Ovary (tissue), 3 donors: Measurements from ENCODE around the gene MBOAT2.

Experiments
- CTCF ChIP-seq, 3 donors: fragments of 450-650 bp in 2 of 3; fragments of 200-600 bp in 1 of 3; IDR thresholded peaks; one replicate each; pipeline versions ENCODE4 v1.5.1 to v1.8.0; 2016 to 2022; ENCODE audit warnings: antibody characterized with exemption in 3 of 3, mild to moderate bottlenecking in 1 of 3
- EP300 ChIP-seq: sonication (generic); formaldehyde crosslinking; IDR thresholded peaks from one replicate; pipeline ENCODE4 v1.6.1; 2017; ENCODE audit warnings: antibody characterized with exemption
- POLR2A ChIP-seq: fragments of 450-650 bp; IDR thresholded peaks from one replicate; pipeline ENCODE4 v1.6.1; 2017; ENCODE audit warnings: antibody characterized with exemption, mild to moderate bottlenecking, moderate library complexity
- donor health status: DM: no; HTN: no; CAD: no.

- no peak for TF ChIP-seq CTCF (IDR thresholded peaks at IDR 0.05)
- no peak for TF ChIP-seq POLR2A
- TF ChIP-seq EP300: no peak
These were observed 25.7 kb downstream of the MBOAT2 start for GRCh38 chr2:8977758-8978157.
